NCI-H2227 (cell line): ENCODE measurements around the gene TBPL1.
A peak's percentile ranks its signal among the peaks of the same experiment; 100 is the strongest.

Experiments used
- DNase-seq: peaks from one replicate; lab custom pipeline; 2025; ENCODE audit not compliant: unreplicated experiment; lab: John Stamatoyannopoulos, UW

The TBPL1 gene

DNA sequence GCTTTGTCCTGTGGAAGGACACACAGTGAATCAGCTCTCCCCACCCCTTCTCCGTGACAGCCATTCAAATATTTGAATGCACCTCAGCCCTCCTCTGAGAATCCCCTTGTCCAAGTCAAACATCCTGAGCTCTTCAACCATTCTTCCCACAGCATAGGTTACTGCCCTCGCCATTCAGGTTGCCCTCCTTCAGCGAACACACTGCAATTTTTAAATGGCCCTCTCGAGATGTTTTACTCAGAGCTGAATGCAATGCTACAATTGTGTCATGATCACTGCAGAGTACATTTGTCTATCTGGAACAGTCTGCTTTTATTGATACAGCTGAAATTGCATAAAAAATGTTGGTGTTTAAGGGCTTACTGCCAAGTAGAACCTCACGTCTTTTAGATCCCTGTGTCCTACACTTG is 50.5 kb downstream of the TBPL1 start:
- DNase-seq, result peak; percentile 28

GRCh38 chr6:134004714-134005113 is 51.7 kb downstream of the TBPL1 start:
- no peak for DNase-seq

GRCh38 chr6:134005800-134006199 is 52.8 kb downstream of the TBPL1 start:
- DNase-seq, result no peak

DNA sequence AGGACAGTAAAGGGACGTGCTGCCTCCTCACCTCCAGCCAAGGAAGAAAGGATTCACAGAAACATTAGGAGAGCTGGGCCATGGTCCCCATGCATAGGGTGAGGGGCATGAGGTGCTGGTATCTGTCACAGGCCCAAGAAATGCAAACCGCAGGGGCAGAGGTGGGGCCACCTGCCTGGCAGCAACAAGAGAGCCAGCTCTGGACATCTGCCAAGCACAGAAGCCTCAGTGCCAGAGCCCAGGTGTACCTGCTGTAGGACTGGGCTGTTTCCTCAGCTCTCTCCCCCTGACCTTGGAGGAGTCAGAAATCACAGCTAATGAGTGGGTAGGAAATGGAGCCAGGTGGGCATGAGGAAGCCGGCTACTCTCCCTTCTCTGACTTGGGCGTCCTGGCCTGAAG is 54.1 kb downstream of the TBPL1 start:
- no peak for DNase-seq

DNA sequence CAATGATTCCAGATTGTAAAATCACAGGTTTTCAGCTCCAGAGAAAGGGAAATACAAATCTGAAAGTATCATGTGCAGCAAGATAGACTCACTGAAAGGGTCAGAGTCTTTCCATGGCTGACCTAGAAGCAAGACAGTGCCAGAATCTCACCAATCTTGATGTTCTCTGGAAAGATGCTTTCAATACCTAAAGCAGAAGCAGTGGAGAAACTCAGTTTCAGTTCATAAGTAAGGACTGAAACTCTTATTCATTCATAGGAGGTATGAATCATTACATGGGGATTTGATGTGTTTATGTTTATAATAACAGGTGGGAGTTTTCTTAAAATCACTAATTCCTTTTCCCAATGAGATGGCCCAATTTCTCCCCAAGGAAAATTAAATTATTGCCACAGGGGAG is 56.9 kb downstream of the TBPL1 start:
- no peak for DNase-seq

DNA sequence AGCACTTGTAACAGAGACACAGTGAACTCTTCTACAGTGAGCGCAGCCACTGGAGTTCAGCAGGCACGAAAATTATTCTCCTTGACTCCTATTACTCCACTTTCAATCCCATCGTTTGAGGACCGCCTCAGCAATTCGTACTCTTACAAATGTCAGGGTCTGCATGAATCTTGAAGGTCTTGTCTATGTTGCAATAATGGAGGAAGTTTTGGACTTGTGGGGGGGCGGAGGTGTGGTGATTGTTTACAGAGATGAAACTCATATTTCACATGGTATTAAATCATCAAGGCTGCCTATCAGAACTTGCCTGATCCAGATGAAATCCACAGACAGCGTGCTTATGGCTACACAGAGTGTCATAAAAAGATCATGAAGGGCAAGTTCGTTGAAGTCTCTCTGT is 57.4 kb downstream of the TBPL1 start:
- no peak for DNase-seq

GRCh38 chr6:134010974-134011373 is 58.0 kb downstream of the TBPL1 start:
- DNase-seq, result no peak

GRCh38 chr6:134014588-134015137 is 61.6 kb downstream of the TBPL1 start:
- DNase-seq, result no peak

DNA sequence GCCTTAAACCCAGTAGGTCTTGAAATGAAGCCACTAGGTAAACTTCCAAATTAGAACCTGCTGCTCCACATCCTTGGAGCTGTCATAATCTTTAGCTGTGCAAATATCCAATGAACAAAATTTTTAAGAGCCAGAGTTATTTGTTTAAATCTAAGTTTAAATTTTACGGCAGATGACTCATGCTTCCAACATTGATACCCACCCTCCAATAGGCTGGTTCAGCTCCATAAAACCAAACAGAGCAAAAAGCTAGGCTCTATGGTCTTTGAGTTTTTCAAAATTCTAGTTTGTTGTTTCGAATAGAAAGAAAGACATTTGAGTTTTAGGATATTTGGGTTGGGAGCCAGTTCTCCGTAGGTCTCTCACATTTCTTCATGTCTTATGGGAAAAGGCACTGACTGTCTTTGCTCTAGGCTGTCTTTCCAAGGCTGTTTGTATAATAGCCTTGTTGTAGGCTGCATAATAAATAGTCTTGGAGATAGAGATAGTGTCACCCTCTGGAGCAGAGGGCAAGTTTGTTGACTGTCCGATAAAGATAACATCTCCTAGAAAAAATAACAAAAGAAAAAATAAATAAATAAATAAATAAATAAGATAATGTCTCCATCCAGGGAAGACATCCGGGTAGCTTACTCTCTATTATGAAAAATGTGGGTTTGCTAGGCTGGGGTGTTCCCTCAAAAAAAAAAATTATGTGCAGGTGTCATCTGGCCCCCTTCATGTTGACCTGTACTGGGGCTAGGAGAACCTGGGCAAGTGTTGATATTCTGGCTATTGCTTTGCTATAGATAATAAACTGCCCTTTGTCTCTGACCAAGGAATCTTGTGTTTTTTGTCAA is 62.9 kb downstream of the TBPL1 start:
- no peak for DNase-seq

DNA sequence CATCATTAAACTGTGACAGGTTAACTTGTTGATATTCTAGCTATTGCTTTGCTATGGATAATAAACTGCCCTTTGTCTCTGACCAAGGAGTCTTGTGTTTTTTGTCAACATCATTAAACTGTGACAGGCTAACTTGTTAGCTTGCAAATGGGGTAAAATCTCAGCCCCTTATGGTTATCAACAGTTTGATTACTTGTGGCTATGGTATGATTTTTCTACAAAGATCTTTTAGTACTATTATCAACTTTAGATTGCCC is 63.5 kb downstream of the TBPL1 start:
- no peak for DNase-seq

DNA sequence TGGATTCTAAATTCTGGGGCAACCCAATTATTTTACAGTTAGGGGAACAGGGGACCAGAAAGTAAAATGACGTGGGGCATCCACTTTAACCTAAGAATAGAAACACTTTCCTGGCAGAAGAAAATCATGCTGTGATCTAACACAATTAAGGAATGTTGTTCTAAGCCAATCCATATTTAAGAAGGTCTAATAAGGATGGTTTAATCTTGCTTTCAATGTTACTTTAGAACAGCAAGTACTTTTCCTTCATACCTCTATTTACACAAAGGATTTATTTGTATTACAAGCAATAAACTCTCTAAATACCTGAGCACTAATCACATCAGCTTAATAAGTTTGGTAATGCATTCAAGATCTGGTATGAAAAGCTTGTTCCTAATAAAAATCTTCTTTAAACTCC is 67.0 kb downstream of the TBPL1 start:
- DNase-seq, result no peak

GRCh38 chr6:134020543-134020942 is 67.5 kb downstream of the TBPL1 start:
- DNase-seq, result no peak

GRCh38 chr6:134020968-134021367 is 67.9 kb downstream of the TBPL1 start:
- no peak for DNase-seq

DNA sequence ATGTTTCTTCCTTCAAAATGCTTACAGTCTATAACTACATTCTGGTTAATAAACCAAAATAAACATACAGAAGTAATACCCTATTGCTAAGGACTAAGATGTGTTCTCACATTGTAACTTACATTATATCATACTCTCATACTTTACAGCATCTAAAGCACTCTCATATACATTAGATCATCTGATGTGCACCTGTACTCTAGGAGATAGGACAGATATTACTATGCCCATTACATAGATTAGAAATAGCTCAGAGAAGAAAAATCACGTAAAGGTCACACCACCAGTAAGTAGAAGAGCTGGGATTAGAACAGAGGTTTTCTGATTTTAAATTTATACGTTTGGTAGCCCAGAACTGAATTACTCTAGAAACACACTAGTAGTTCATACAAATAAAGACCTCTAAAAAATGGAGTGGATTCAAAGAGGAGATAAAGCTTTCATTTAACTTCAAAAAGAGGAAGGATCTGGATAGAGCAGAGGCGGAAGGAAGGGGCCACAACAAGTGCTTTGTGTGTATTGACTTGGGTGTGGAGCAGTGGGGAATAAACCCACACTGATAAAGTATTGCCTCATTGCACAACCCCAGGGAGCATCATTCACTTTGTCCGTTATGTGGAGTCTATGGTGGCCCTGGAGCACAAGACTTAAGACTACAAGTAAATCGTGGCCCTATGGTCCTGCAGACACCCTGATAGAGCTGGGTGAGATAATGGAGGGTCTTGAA is 68.5 kb downstream of the TBPL1 start:
- no peak for DNase-seq

- no peak for DNase-seq
Measured at GRCh38 chr6:134022650-134023049, 69.6 kb downstream of the TBPL1 start.

DNA sequence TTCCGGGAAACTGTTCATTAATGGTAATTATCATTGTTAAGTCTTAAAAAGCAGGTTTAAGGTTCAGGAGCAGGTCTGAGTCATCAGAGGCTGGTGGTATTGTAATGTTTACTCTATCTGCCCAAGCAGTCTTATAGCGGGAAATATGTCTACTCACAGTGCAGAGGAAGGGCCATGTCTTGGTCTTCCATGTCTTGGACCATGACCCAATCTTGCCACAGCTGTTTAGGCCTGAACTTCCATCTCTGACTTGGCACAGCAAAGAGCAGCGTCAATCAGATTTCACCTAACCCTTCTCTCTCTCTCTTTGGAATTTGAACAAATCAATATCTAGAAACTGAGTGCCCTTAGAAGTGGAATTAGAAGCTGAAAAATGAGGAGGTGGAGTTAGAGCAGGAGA is 73.6 kb downstream of the TBPL1 start:
- no peak for DNase-seq

GRCh38 chr6:134028438-134028837 is 75.4 kb downstream of the TBPL1 start:
- no peak for DNase-seq

GRCh38 chr6:134029495-134030455 is 76.8 kb downstream of the TBPL1 start:
- DNase-seq, result no peak

- no peak for DNase-seq
Measured at GRCh38 chr6:134031696-134032255, 78.8 kb downstream of the TBPL1 start.

- DNase-seq, result no peak
Measured at GRCh38 chr6:134034478-134034877, 81.5 kb downstream of the TBPL1 start.
